SK-N-SH treated with all-trans-retinoic acid at 6 μM for 48 hours (cell line): ENCODE data around the gene TRAK1.

Source experiments
- ESRRG ChIP-seq: fragments of 250-450 bp; sonication (Bioruptor Pico); IDR thresholded peaks from 2 replicates; pipeline ENCODE4 v1.6.1; 2021; ENCODE audit warnings: mild to moderate bottlenecking
- OSR1 ChIP-seq: fragments of 250-450 bp; sonication (Bioruptor Pico); IDR thresholded peaks from 2 replicates; pipeline ENCODE4 v1.8.0; 2022; ENCODE audit warnings: moderate library complexity, mild to moderate bottlenecking, inconsistent platforms
- ZFP3 ChIP-seq: fragments of 250-450 bp; sonication (Bioruptor Pico); IDR thresholded peaks from 2 replicates; pipeline ENCODE4 v1.5.0; 2020; ENCODE audit warnings: mild to moderate bottlenecking, moderate library complexity

DNA sequence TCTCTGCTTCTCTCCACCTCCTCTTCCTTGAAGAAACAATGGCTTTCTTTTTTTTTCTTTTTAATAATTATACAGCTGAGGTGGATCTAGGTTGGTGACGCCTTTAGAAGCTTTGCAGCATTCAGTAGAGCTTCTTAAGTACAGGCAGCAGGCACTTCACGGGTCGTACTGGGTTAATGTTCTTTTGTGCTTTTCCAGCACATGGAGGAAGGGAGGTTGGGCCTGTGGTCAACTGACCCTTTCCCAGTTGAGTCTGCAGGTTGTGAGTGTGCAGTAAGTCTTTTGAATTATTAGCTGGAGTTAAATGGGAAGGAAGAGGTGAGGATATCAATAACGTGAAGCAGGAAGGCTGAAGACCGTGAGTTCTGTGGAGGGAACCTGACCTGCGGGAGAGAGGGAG lies 7.0 kb downstream of the TRAK1 start:
- no peak for TF ChIP-seq ZFP3
- no peak for TF ChIP-seq OSR1
- no peak for TF ChIP-seq ESRRG (CRISPR knock-in tag)
